Middle frontal gyrus (tissue), 1 donor: ENCODE data around the gene AMMECR1.
"Not testable (repeated sequence)": the region's sequence is repeated elsewhere in the genome, so short reads cannot be mapped to it uniquely, and the experiment has no call there.

Experiments used
- DNase-seq: peaks from one replicate; pipeline ENCODE4 v3.0.0-alpha.2; 2015; ENCODE audit warnings: low spot score; ENCODE audit errors: extremely low spot score

AMMECR1 gene

DNA sequence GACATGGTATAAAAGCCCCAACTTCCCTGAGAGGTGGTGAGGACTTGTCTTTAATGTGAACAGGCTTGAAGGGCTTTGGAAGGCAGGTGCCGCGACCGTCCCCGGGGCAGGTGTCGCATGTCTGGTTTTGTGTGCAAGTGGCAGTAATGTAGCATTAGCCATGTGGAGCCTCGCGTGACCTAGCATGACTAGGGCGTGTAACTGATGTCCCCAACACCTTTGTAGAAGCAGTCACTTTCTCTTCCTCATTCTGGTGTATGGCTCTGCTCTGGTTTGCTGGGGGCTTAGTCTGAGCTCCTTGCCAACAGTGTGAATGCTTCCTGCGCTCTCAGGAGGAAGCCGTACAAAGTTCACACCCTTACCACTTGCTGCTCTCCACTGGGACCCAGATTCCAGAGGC, 145.7 kb downstream of the AMMECR1 start:
- no peak for DNase-seq

DNA sequence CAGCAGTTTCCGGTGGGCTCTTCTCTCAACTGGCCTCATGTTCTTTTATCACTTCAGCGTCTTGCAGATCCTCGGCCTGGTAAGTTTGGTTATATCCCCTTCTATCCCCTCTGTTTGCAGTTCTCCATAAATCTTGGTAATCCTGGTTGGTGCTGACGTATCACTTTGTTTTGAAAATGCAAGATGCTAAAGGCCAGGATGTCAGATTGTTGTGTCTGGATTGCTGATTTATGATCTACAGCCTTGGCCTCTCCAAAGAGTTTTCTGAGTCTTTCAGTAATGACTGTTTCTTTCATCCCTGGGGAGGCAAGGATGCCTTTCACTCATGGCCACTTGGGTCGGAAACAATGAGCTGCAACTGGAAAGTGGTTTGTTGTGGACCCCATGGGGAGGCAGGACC, 146.4 kb downstream of the AMMECR1 start:
- no peak for DNase-seq

DNA sequence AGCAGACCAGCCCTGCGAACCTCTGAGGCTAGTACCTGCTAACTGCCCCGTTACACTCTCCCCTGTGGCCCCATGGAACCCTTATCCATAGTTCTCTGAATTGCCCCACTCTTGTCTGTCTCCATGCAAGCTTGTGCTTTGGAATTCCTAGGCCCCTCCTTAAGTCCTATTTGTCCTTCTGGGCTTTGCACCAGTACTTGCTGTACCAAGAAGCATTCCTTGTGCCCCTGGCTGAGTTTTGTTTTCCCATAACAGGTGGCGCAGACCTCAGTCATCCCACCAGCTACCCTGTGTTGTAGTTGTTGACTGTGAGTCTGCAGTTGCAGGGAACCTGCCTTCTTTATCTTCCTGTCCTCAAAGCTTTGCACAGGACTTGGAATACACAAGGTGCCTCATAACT, 147.9 kb downstream of the AMMECR1 start:
- no peak for DNase-seq

DNA sequence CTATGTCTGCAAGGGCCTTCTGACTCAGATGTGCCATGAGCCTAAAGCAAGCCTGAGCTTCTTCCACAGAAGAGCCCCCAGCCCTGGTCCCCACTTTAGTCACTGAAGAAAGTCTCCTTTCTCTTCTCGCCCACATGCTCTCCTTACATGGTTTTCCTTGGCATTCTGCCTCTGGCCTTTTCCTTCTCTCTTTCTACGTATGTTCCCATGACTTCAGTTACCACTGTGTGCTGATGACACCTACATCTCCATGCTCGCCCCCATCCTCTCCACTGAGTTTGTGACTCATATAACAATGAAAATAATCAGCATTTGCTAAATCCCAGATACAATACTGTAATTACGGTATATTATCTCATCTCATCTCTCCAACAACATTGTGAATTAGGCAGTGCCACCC, 149.3 kb downstream of the AMMECR1 start:
- no peak for DNase-seq

DNA sequence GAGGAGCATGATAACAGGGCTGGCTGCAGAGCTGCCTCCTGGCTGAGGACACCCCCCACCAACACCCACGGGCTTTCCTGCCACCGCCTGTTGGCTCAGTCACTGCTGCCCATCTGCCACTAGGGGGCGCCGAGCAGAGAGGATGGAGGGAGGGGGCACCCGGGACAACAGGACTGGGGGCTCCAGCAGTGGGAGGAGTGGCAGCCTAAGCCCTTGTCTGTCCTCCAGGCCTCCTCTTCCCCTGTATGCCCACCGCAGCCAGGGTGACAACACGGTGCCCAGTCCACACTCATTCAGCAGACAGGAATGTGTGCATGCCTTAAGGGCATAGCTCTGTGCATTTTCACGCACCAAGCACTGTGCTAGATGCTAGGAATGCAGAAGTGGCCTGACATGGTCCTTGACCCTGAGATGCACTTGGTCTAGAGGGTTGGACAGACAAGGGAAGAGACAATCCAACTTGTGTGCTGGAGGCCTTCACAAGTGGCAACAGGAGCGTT, 149.9 kb downstream of the AMMECR1 start:
- DNase-seq = no peak

DNA sequence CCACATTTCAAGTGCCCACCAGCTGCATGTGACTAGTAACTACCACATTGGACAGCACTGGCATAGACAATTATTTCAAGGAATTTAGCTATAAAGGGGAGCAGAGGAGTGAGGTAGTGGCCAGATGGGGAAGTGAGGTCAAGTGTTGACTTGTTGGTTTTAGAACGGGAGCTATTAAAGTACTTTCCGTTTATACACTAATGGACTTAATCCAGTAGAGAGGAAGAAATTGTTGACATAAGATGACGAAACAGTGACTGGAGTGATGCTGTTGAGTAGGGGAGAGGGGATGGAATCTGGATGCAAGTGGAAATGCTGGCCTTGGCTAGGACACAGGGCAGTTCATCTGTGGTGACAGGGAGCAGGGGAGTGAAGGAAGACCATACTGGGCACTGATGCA, 154.4 kb downstream of the AMMECR1 start:
- no peak for DNase-seq

DNA sequence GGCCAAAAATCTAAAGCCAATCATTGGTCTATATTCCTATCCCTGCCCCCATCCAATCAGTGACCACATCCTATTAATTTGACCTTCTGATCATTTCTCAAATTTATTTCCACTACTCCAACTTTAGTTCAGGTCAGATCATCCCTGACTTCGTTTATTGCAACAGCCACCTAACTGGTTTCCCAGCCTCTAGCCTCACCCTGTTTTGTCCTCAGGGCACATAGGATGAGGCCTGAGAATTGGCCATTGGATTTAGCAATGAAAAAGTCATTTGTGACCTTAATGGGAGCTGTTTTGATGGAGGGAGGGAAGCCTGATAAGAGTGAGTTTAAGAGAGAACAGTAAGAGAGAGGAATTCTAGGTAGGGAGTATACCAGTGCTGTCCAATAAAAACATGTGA, 155.0 kb downstream of the AMMECR1 start:
- no peak for DNase-seq

DNA sequence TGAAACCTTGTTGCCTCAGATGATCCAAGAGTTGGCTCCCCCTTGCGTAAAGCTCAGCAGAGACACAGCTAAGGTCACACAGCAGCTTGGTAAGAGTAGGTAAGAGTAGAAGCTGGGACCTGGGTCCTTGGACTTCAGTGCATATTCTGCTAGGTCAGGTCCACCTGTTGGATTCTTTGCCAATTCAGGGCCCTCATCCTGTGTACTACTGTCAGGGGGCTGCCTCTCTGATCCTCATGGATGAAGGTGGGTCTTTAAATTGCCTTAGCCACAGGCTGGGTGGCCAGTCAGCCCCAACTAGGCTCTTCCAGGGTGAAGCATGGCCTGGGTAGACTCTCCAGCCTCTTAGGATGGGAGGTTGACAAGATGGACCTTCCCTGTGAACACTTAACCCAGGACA, 155.8 kb downstream of the AMMECR1 start:
- no peak for DNase-seq

DNA sequence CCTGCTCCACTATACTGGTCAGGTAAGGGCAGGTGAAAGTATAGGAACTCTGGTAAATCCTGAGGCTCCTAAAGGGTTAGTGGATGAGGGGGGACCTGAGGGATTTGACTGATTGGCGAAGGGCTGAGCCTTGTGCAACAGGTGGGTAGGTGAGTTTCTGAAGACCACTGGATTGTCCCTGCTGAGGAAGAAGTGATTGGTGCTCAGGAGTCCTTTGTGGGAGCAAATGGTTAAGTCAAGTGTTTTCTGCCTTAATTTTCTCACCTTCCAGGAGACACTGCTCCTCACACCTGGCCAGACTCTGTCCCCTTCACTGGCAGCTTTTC, 156.6 kb downstream of the AMMECR1 start:
- DNase-seq = no peak

DNA sequence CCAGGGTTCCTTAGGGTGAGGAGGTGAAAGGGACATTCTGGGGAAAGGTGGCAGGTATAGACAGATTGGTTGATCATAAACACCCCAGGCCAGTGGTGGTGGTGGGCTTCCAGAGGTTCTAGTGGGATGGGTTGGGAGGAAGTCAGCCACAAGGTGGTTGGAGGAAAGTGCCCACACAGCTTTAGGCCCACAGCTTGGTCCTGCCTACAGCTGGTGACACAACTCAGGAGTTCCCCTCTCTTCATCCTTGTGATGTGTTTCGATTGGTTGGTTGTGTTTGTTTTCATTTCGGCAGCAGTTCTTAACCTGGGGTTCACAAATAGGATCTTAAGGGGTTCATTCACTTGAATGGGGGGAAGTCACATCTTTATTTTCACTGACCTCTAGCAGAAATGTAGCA, 158.0 kb downstream of the AMMECR1 start:
- DNase-seq = no peak

DNA sequence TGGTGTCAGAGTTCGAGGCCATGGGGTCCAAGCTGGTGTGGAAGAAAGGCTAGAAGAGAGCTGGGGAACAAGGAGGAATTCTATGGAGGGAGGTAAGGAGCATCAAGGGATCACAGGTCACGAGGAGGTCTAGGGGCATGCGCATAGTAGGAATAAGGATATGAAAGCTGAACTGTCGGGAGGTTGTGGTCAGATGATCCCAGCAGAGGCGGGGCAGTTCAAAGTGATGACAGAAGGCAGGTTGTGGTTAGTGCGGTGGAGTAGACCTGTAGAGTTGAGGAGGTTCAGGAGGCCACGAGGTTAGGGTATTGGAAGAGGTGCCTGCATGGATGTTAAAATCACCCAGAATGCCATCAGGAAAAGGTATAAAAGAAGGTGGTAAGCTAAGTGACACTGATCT, 158.7 kb downstream of the AMMECR1 start:
- no peak for DNase-seq

DNA sequence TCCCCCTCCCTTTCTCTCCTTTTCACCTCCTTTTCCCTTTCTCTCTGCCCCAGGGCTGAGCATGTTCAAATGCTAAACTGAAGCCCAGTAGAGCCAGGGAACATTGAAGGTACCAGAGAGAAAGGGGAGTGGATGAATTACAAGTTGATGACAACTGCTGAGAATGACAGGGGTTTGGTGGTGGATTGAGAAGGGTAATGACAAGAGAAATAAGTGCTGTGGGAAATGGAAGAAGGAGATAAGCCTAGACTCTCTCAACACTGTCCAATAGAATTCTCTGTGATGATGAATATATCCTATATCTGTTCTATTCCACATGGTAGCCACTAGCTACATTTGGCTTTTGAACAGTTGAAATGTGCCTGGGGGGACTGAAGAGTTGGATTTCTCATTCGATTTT, 160.4 kb downstream of the AMMECR1 start:
- no peak for DNase-seq

DNA sequence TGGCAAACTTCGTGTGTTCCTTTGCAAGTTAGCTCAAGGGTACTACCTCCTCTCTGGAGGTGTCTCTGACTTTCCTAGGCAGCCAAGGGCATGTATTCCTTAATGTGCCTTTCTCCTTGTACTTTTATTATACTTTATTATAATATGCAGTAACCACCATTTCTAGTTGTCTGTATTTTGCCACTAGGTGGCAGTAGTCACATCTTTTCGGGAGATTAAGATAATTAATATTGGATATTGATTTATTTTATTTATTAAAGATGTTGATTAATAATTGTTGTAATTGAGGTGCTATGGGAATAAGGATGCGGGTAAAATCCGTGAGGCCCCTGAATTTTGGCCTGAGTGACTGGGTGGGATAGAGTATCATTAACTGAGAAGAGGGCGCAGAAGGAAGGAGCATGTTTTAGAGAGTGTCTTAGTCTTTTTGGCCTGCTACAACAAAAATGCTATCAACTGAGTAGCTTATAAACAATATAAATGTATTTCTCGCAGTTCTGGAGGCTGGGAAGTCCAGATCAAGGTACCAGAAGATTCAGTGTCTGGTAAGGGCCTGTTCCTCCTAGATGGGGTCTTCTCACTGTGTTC, 161.6 kb downstream of the AMMECR1 start:
- no peak for DNase-seq

DNA sequence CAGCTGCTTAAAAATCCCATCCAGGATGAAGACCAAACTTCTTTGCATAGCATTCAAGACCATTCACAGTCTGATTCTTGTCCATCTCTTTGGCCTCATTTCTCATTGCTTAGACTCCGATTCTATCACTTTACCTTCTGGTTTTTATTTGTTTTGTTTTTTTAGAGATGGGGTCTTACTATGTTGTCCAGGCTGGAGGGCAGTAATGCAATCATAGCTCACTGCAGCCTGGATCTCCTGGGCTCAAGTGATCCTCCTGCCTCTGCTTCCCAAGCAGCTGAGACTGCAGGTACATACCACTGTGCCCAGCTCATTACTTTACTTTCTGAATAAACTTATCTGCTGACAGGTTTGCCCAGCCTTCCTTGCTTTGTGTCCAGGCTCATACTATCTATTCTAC, 162.1 kb downstream of the AMMECR1 start:
- DNase-seq = no peak

DNA sequence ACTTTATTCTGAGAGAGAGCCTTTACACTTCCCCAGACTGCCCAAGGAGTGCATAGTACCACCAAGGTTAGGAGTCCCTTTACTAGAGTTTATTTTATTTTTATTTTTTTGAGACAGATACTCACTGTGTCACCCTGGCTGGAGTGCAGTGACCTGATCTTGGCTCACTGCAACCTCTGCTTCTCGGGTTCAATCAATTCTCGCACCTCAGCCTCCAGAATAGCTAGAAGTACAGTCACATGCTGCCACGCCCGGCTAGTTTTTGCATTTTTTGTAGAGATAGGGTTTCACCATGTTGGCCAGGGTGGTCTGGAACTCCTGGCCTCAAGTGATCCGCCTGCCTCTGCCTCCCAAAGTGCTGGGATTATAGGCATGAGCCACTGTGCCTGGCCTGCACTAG, 163.6 kb downstream of the AMMECR1 start:
- not testable (repeated sequence) for DNase-seq

DNA sequence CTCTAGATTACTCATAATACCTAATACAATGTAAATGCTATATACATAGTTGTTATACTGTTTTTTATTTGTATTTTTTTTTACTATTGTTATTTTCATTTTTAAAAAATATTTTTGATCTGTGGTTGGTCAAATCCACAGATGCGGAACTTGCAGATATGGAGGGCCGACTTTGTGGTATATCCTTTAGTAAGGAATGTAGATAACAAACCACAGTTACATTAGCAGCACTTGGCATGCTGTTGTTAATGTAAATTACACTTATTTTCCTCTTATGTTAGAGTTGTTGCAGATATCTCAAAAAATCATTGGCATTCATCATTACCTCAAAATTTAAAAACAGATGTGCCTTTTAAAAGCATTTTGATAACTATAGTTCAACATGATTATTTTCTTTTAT, 164.0 kb downstream of the AMMECR1 start:
- DNase-seq = no peak

DNA sequence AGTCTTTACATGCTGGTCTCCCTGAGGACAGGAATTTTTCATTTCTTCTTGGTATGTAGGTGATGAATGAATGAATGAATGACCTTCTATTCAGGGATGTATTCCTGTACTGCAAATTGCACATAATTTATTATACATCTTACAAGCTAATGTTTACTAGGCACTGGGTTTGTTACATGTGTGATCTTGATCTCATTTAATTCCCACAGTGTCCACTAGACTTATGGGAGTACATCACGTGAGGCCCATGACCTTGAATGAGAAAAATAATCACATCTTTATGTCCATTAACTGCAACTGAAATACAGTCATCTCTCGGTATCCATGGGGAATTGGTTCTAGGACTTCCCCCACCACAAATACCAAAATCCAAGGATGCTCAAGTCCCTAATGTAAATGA, 164.6 kb downstream of the AMMECR1 start:
- DNase-seq = no peak

DNA sequence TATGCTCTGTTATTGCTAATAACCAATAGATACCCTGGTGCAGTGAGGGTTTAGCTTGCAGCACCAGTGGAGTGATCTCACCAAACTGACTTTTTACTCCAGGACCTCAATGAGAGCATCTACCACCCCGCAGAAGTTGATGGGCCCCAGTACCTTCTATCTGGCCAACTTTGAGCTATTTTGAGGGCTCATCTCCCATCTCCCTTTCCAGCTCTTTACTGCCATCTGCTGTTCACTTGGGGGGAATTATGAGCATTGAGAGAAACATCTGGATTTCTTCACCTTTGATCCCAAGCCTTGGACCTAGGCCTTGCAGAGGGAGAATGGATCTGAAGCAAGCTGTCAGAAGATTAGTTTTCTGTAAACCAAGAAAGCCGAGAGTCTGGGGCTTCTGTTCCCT, 171.4 kb downstream of the AMMECR1 start:
- no peak for DNase-seq

DNA sequence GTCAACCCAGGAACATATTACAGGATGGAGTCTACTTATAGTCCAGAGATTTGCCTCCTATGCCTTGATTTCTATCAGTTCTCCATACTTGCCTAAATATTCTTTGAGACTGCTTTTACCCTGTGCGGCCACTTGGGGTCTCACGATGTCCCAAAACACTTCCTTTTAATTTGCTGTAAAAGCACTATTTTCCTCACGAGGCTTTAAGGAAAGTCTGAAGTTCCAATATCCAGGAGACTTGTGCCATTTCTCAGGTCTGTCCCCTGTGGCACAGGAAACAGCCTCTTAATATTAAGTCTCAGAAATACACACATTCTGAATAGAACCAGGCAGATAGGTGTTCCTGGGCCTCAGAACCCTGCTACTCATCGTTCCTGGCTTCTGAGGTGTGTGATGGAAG, 172.0 kb downstream of the AMMECR1 start:
- DNase-seq = no peak

DNA sequence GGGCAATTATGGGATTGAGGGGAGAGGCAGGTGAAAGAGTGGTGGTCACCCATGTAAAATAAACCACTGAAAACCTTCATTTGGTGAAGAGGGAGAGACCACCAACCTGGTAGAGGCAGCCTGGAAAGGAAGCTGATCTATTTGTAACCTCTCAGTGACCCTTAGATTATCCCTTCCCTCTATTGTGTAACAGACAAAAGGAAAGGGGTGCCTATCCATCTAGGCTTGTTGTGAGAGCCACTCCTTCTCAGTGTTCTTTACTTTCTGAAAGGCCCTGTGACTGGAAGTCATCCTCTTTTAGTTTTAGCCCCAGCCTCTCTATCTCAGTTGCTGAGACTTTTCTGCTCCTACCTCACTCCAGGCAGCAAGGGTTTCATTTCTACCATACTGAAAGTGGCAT, 172.6 kb downstream of the AMMECR1 start:
- DNase-seq = no peak
